HG03432 (cell line): Measurements from ENCODE around the gene ECHDC3.

ENCODE experiments used
- ATAC-seq: cut with Tn5 transposase; IDR thresholded peaks from one replicate; pipeline ENCODE4 v1.9.1; 2021; ENCODE audit warnings: mild to moderate bottlenecking, moderate library complexity; ENCODE audit not compliant: unreplicated experiment

Gene ECHDC3

GRCh38 chr10:11746883-11747539 is 4.8 kb downstream of the ECHDC3 start:
- ATAC-seq, result no peak

- ATAC-seq, result no peak
Measured at GRCh38 chr10:11748866-11749265, 6.7 kb downstream of the ECHDC3 start.

GRCh38 chr10:11750420-11750819 is 8.2 kb downstream of the ECHDC3 start:
- ATAC-seq, result no peak

- no peak for ATAC-seq
Measured at GRCh38 chr10:11754173-11754572, 12.0 kb downstream of the ECHDC3 start.

- ATAC-seq, result no peak
Measured at GRCh38 chr10:11754620-11755019, 12.4 kb downstream of the ECHDC3 start.

GRCh38 chr10:11755512-11756263 is 13.5 kb downstream of the ECHDC3 start:
- no peak for ATAC-seq

- ATAC-seq, result no peak
Measured at GRCh38 chr10:11756766-11757315, 14.7 kb downstream of the ECHDC3 start.

- peak; percentile 12 for ATAC-seq
Measured at GRCh38 chr10:11757454-11757820, 15.3 kb downstream of the ECHDC3 start.

GRCh38 chr10:11757821-11758463 is 15.8 kb downstream of the ECHDC3 start:
- ATAC-seq, result peak; percentile 98

- no peak for ATAC-seq
Measured at GRCh38 chr10:11758527-11759236, 16.5 kb downstream of the ECHDC3 start.

GRCh38 chr10:11759347-11759746 is 17.2 kb downstream of the ECHDC3 start:
- no peak for ATAC-seq

GRCh38 chr10:11760151-11760550 is 18.0 kb downstream of the ECHDC3 start:
- ATAC-seq, result no peak

- ATAC-seq, result no peak
Measured at GRCh38 chr10:11760861-11761260, 18.7 kb downstream of the ECHDC3 start.

- no peak for ATAC-seq
Measured at GRCh38 chr10:11761431-11761830, 19.2 kb downstream of the ECHDC3 start.

- no peak for ATAC-seq
Measured at GRCh38 chr10:11762706-11763500, 20.7 kb downstream of the ECHDC3 start.

- no peak for ATAC-seq
Measured at GRCh38 chr10:11763501-11763861, 21.3 kb downstream of the ECHDC3 start.

GRCh38 chr10:11765141-11765540 is 23.0 kb downstream of the ECHDC3 start:
- ATAC-seq, result no peak

GRCh38 chr10:11772575-11773288 is 30.6 kb downstream of the ECHDC3 start:
- ATAC-seq, result no peak

- no peak for ATAC-seq
Measured at GRCh38 chr10:11773761-11774441, 31.7 kb downstream of the ECHDC3 start.
